Type B pancreatic cell (in vitro differentiated cells): ENCODE data around the gene IQSEC1. TPM values are rescaled to one million over a fixed set of nuclear protein-coding genes. Genes with fewer than 3 reads are reported as not detected.

Experiments used
- DNase-seq: peaks from one replicate; pipeline ENCODE4 v3.0.0; 2021; ENCODE audit warnings: mixed read lengths; ENCODE audit not compliant: unreplicated experiment; ENCODE audit errors: extremely low spot score
- H3K27ac Mint-ChIP-seq: 2 replicates; pipeline ENCODE4 v1.8.0; 2021; ENCODE audit warnings: mild to moderate bottlenecking, mixed read lengths
- H3K27me3 Mint-ChIP-seq: 2 replicates; pipeline ENCODE4 v1.8.0; 2021; ENCODE audit warnings: mixed read lengths
- H3K36me3 Mint-ChIP-seq: 2 replicates; pipeline ENCODE4 v1.8.0; 2021; ENCODE audit warnings: mixed read lengths
- H3K4me1 Mint-ChIP-seq: one replicate; pipeline ENCODE4 v1.8.0; 2021; ENCODE audit warnings: mixed read lengths; ENCODE audit not compliant: unreplicated experiment
- H3K4me3 Mint-ChIP-seq: 2 replicates; pipeline ENCODE4 v1.8.0; 2021; ENCODE audit warnings: mild to moderate bottlenecking, mixed read lengths
- H3K9me3 Mint-ChIP-seq: 2 replicates; pipeline ENCODE4 v1.8.0; 2021; ENCODE audit warnings: mixed read lengths
- CTCF ChIP-seq: fragments of 200-600 bp; sonication (generic); conservative IDR thresholded peaks from 2 replicates; pipeline ENCODE4 v1.5.0; 2021; ENCODE audit warnings: antibody characterized with exemption, mild to moderate bottlenecking
- total RNA-seq: library from RNA; stranded (reverse); gene quantifications from 2 replicates; pipeline ENCODE4 v1.2.1, GENCODE V29; 2021; ENCODE audit warnings: low replicate concordance

The IQSEC1 gene
- total RNA-seq, 1 donor from 2014 or later: 33.1 TPM

GRCh38 chr3:12954180-12954579, 119.0 kb downstream of the IQSEC1 start:
- no peak for DNase-seq
- no peaks in the 10 kb centered on the region for H3K9me3 Mint-ChIP-seq
- H3K4me3 Mint-ChIP-seq: no peak overlapping the region
- no peak overlapping the region for H3K27ac Mint-ChIP-seq
- peaks cover 28% of the 10 kb centered on the region for H3K4me1 Mint-ChIP-seq
- no peaks in the 10 kb centered on the region for H3K27me3 Mint-ChIP-seq
- no peaks in the 10 kb centered on the region for H3K36me3 Mint-ChIP-seq
- no peak for TF ChIP-seq CTCF

GRCh38 chr3:12953201-12953995, 119.8 kb downstream of the IQSEC1 start:
- no peak for DNase-seq
- Mint-ChIP-seq H3K4me1 (peaks cover 26% of the 10 kb centered on the region), H3K27ac (no peak overlapping the region)

GRCh38 chr3:12952343-12953200, 120.7 kb downstream of the IQSEC1 start:
- H3K9me3 Mint-ChIP-seq: no peaks in the 10 kb centered on the region
- TF ChIP-seq CTCF: no peak
- H3K36me3 Mint-ChIP-seq: no peaks in the 10 kb centered on the region
- DNase-seq: no peak
- no peak overlapping the region for H3K27ac Mint-ChIP-seq
- no peak overlapping the region for H3K4me3 Mint-ChIP-seq
- H3K4me1 Mint-ChIP-seq: peaks cover 29% of the 10 kb centered on the region
- H3K27me3 Mint-ChIP-seq: no peaks in the 10 kb centered on the region

More at GRCh38 chr3:12953201-12953995, 119.8 kb downstream of the IQSEC1 start:
- TF ChIP-seq CTCF: no peak
- Mint-ChIP-seq H3K9me3 (no peaks in the 10 kb centered on the region), H3K36me3 (no peaks in the 10 kb centered on the region), H3K4me3 (no peak overlapping the region), H3K27me3 (no peaks in the 10 kb centered on the region)

- Mint-ChIP-seq H3K4me1 (peaks cover 36% of the 10 kb centered on the region), H3K4me3 (no peak overlapping the region), H3K27ac (no peak overlapping the region), H3K9me3 (no peaks in the 10 kb centered on the region), H3K36me3 (no peaks in the 10 kb centered on the region), H3K27me3 (no peaks in the 10 kb centered on the region)
- no peak for DNase-seq
- no peak for TF ChIP-seq CTCF
These were observed 124.1 kb downstream of the IQSEC1 start for GRCh38 chr3:12948891-12949711.

GRCh38 chr3:12948371-12948770, 124.9 kb downstream of the IQSEC1 start:
- Mint-ChIP-seq H3K4me3 (no peak overlapping the region), H3K27me3 (no peaks in the 10 kb centered on the region), H3K9me3 (no peaks in the 10 kb centered on the region), H3K27ac (no peak overlapping the region), H3K4me1 (peaks cover 38% of the 10 kb centered on the region), H3K36me3 (no peaks in the 10 kb centered on the region)
- DNase-seq: no peak
- TF ChIP-seq CTCF: no peak
